Hematopoietic multipotent progenitor cell treated with erythropoietin and hydrocortisone succinate and interleukin-3 and kit ligand, for 17 days (in vitro differentiated cells): Measurements from ENCODE around the gene HSPB9.
"Not testable (repeated sequence)": the region's sequence is repeated elsewhere in the genome, so short reads cannot be mapped to it uniquely, and the experiment has no call there.

Experiments used
- DNase-seq: peaks from one replicate; pipeline ENCODE4 v3.0.0-alpha.2; 2015; ENCODE audit warnings: low spot score

HSPB9 gene

DNA sequence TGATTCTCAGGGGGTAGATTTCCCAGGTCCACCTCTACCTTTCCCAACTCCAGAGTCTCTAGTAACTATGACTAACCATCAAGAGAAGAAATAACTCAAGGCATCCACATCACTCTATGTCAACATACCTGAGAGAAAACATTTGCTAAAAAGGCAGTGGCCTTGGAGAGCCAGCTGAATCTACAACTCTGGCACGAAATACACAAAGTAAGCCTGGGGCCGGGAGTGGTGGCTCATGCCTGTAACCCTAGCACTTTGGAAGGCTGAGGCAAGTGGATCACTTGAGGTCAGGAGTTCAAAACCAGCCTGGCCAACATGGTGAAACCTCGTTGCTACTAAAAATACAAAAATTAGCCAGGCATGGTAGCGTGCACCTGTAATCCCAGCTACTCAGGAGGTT is 20.5 kb downstream of the HSPB9 start:
- not testable (repeated sequence) for DNase-seq

DNA sequence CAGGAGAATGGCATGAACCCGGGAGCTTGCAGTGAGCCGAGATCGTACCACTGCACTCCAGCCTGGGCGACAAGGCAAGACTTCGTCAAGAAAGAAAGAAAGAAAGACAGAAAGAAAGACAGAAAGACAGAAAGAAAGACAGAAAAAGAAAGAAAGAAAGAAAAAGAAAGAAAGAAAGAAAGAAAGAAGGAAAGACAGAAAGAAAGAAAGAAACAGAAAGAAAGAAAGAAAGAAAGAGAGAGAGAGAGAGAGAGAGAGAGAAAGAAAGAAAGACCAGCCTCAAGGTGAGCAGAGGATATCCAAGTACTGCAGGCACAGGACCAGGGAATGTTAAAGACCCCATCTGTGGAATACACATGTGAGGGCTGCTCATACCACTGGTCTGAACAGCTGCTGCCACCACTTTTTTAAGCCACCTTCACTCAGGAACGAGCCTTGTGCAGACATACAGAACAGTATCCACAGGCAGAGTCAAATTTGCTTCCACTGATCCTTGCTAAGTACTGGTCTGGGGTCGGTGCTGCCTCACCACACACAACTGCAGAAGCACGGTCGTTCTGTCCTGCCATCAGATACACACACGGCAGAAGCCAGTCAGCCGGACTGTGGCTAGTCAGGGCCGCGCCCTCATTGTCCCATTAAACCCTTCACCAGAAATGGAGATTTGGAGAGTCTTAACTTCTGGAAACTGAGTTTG is 24.5 kb downstream of the HSPB9 start:
- DNase-seq: no peak

DNA sequence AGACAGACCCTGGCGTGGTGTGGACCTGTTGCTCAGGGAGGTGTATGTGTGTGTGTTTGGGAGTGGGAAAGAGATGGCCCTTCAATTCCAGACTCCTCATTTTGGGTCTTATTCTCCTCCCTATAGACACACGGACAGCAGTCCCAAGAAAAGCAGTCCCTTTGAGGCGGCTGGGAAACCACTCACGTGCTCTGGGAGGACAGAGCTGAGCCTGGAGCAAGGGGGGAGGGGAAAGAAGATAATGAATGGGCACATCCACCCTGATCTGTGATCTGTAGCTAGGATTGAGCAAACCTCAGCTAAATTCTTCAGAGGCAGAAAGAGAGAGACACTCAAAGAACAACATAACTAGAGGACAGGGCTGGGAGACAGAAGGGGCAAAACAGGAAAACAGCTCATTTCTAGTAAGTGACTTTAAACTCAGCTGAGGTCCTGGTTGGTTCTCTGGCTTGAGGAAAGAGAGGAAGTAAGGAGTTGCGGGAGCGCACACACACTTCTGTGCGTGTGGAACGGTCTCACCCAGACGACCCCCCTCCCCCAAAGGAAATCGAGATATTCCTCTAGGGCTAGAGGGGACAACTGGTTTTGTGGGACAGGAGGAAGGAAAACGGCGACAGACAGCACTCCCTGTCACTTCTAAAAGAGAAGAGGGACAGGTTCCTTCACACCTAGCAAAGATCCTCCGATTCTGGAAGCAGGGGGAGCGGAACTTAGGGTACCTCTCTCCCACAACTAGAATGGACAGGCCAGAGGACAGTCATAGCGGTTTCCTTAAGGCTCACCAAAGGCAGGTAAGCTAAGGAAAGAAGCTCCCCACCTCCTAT is 31.5 kb downstream of the HSPB9 start:
- peak; percentile 18 for DNase-seq

DNA sequence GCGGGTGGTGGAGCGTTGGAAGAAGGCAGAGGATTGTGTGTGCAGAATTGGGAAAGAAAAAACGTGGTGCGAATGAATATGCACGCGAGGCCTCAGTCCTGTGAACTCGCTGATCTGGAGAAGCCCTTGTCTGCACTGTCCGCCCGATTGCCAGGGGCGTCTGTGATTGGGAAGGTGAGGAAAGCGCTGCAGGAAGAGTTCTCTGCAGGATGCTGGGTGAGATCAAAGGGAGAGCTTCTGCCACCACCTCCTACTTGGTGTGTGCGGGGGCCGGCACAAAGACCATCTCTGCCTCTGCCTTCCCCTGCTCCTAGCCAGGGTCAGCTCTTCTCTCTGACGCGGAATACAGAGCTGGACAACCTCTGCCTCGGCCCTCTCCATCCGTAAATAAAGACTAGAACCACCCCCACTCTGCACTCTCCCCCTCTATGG is 33.0 kb downstream of the HSPB9 start:
- DNase-seq: no peak

DNA sequence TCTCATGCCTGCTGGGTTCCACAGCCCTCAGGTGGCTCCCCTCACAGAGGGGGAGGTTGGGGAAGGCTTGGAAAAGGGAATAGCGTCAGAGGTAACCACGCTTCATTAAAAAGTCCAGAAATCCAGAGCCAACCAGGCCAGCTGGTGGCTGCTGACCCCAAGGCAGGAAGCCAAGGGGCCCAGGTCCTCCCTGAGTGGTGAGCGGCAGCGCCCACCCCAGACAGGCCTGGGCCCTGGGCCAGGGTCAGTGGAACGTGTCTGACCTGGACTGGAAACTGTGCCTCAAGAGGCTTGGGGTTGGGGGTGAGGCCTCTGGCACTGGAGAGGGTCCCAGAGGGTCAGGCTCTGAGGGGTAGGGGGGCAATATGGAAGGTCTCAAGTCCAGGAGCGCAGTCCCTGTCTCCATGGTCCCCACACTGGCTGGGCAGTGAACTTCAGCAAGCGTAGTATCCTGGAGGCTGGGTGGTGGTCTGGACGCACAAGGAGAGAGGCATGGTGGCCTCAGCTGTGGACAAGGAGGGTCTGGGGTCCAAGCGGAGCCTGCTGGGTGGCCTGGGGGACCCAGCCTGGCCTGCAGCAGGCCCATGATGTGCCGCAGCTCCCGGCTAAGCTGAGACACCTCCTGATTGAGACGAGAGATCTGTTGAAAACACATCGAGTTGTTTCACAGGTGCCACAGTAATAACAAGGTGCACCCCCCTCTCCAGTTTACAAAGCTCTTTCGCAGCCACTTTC is 37.4 kb downstream of the HSPB9 start:
- no peak for DNase-seq

DNA sequence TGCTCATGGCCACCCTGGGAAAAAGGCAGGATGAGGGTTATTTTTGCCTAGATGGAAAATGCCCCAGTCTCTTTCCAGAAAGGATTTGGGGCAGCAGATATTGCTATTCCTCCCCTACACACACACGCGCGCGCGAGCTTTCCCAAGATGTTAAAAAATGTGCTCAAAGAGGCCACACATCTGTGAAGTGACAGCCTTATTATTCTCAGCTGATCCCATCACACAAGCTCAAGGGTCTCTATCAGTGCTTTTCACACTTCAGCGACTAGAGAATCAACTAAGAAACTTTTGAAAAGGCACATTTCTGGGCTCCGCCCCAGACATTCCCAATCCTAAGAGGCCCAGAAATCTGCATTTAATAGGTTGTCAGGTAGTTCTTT is 37.9 kb downstream of the HSPB9 start:
- DNase-seq: no peak

DNA sequence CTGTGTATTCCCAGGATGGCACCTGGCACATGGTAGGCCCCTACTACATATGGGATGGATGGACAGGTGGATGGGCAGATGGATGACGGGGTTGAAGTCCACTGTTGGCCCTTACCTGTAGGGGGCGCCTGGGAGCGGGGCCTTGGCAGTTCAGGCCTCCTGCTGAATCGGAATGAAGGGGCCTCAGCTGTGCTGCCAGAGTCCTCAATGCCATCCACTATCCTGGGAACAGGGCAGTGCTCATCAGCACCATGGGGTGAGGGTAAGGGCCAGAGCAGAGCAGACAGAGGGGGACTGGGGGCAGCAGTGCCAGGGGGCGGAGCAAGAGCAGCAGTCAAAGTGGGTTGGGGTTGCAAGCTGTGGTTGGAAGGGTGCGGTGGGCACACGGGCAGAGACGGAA is 40.5 kb downstream of the HSPB9 start:
- peak; percentile 51 for DNase-seq

DNA sequence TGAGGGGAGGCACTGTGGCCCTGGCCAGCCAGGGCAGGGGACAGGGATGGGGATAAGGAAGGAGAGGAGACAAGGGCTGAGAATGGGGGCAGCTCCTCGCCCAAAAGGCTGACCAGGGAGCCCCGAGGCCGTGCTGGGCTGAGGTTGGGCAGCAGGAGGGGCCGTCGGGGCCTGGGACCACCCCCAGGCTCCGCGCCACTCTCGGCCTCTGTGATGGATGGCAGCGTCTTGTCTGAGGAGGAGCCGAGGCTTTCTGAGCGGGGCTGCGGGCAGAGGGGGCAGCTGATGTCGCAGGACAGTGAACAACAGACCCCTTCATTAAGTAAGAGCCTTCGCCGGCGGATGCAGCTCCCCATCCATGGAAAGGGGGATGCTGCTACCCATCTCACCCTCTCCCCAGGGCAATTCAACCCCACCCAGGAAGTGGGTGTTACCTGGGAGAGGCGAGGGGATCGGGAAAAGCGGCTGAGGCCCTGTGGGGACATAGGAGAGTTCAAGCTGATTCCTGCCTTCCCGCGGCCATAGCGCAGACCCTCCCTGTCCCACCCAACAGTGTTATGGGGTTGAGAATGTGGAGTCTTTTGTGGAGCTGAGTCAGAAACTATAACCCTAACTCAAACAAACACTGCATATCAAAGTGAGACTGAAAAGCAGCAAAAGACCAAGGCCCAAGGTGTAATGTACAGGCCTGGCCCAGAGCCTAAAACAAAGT is 41.2 kb downstream of the HSPB9 start:
- no peak for DNase-seq

DNA sequence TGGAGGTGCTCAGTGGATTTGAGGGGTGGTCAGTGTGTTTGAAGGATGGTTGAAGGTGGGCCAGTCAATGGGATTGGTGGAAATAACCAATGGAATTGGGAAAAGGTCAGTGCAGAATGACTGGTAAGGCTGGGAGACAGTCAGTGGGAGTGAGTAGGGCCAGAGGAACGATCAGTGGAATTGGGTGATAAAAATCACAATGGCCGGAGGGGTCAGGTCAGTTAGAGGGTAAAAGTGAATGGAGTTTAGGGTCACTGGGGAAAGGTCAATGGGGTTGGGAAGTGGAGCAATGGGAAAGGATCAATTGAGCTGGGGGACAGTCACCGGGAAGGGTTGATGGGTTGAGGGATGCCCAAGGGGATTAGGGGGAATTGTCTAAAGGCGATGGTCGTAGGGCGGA is 43.1 kb downstream of the HSPB9 start:
- no peak for DNase-seq

DNA sequence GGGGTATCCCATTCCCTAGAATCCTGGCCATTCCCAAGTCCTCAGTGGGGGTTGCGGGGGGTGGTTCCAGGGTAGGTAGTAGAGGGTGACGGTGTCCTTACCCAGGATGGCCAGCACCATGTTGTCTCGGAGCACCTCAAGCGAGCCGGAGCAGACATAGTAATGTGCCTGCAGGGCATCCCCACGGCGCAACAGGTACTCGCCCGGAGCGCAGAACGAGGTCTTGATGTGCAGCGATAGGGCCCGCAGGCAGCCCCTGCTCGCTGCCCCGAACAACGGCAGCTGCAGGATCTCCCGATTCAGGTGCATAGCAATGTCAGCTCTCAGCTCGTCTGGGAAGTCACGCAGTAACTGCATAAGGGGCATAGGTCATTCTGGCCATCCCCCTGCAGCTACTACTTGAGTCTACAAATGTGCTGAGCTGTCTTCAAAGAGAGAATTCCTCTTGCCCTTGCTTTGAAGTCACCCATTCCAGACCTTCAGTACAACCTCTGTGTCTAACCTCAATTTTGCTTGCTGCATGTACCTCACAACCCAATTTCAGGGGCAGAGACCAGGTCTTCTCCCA is 43.7 kb downstream of the HSPB9 start:
- no peak for DNase-seq

DNA sequence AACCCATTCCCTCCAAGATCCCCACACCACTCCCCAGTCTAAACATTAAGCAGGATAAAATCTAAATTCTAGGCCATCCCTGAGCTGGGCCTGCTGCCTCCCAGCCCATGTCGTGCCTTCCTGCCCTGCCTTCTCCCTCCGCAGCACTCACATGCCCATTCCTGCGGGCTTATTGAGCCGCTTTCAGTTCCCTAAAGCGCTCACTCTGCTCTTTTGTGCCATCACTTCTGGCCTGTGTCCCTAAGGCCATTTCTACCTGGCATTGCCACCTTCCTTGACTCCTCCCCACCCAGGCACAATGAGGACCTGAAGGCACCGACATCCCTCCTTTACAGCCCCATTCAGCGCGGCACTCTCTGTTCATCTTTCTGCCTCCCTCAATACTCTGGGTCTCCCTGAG is 45.2 kb downstream of the HSPB9 start:
- no peak for DNase-seq

DNA sequence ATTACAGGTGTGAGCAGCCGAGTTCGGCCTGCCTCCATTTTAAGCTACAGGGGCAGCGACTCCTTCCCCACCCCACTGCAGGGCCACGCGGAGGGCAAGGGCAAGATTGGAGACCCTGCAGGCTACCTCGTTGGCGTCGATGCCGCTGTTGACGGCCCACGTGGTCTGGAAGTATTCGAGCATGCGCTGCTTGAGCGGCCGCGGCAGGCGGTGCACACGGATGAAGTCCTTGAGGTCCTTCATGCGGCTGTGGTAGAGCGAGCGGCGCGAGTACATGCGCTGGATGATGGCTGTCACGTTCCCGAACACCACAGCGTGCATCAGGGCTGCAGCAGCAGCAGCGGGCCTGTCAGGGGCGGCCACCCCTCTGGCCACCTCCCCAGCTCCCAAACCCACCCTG is 46.7 kb downstream of the HSPB9 start:
- DNase-seq: no peak

DNA sequence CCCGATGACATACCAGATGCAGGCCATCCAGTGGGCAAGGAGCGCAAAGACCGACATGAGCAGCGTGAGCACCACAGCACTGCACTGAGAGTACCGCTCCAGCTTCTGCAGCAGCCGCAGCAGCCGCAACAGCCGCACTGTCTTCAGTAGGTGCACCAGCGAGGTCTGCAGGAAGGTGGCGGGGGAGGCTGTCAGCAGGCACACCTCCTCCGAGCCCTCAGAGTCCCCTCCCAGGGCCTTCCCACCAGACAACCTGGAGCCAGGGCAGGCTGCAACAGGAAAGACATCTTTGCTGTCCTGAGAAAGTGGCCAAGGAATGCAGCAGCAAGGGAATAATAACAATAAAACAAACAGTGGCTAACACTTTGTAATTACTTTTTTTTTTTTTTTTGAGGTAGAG is 49.2 kb downstream of the HSPB9 start:
- DNase-seq: no peak
